Measurements from ENCODE around the gene USP15.

DNA sequence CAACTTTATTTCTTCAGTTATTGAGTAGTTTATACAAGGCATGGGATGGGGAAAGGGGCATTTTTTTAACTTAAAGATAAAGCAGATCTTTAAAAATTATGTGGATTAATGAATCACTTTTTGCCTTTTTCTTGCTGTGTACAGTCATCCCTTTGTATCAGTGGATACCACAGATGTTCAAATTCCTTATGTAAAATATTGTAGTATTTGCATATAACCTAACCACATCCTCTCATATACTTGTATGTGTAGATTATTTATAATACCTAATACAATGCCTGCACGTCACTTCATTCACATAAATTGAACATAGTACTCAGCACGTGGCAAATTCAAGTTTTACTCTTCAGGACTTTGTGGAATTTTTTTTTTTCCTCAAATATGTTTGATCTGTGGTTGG, 139.9 kb downstream of the USP15 start:
- TF ChIP-seq, protein P1, sequence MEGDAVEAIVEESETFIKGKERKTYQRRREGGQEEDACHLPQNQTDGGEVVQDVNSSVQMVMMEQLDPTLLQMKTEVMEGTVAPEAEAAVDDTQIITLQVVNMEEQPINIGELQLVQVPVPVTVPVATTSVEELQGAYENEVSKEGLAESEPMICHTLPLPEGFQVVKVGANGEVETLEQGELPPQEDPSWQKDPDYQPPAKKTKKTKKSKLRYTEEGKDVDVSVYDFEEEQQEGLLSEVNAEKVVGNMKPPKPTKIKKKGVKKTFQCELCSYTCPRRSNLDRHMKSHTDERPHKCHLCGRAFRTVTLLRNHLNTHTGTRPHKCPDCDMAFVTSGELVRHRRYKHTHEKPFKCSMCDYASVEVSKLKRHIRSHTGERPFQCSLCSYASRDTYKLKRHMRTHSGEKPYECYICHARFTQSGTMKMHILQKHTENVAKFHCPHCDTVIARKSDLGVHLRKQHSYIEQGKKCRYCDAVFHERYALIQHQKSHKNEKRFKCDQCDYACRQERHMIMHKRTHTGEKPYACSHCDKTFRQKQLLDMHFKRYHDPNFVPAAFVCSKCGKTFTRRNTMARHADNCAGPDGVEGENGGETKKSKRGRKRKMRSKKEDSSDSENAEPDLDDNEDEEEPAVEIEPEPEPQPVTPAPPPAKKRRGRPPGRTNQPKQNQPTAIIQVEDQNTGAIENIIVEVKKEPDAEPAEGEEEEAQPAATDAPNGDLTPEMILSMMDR (IDR thresholded peaks at IDR 0.05), result no peak
- TF ChIP-seq POLR2A (IDR thresholded peaks at IDR 0.05) (no peak), POLR2AphosphoS5 (IDR thresholded peaks at IDR 0.05; ENCODE audit: insufficient read depth in 1 of 2, low read depth in 1 of 2) (no peak)

Data from vagina (tissue), 2 donors.